AG04450 (cell line): ENCODE results near the gene GPANK1. TPM values are rescaled to one million over a fixed set of nuclear protein-coding genes. Genes with fewer than 3 reads are reported as not detected.
A peak's percentile ranks its signal among the peaks of the same experiment; 100 is the strongest.

ENCODE experiments used
- CTCF ChIA-PET: fragments of 300-600, 350-600 bp; formaldehyde crosslinking; extraction: SDS; loops from one replicate; lab custom pipeline; 2022; ENCODE audit warnings: antibody characterized with exemption, inconsistent platforms; lab: Charles Lee
- POLR2A ChIA-PET: fragments of 350-600 bp; formaldehyde crosslinking; extraction: SDS; loops from one replicate; lab custom pipeline; 2021; ENCODE audit warnings: antibody characterized with exemption, inconsistent platforms; lab: Yijun Ruan, JAX
- DNase-seq: peaks from one replicate; pipeline ENCODE4 v3.0.0-alpha.2; 2011; ENCODE audit warnings: low read depth, low spot score
- H3K27ac ChIP-seq: one replicate; pipeline ENCODE4 v1.5.1; 2012; ENCODE audit warnings: low read depth, low read length, control low read depth
- H3K27me3 ChIP-seq: one replicate; pipeline ENCODE4 v1.6.0; 2012; ENCODE audit warnings: low read length; ENCODE audit not compliant: control insufficient read depth, insufficient read depth
- H3K4me3 ChIP-seq: 2 replicates; pipeline ENCODE4 v1.5.1; 2011; ENCODE audit warnings: mild to moderate bottlenecking, low read depth, low read length, control low read depth
- H3K9me3 ChIP-seq: 2 replicates; pipeline ENCODE4 v1.5.1; 2012; ENCODE audit warnings: low read length; ENCODE audit not compliant: control insufficient read depth, insufficient read depth
- CTCF ChIP-seq: IDR thresholded peaks from 2 replicates; pipeline ENCODE4 v1.5.1; 2011; ENCODE audit warnings: low read depth, low read length, control low read depth, inconsistent platforms
- polyA plus RNA-seq: library from polyadenylated mRNA; depleted of rRNA; stranded (reverse); fragments of >200 nt; gene quantifications from 2 replicates; pipeline ENCODE4 v1.2.3, GENCODE V29; 2011

GPANK1 gene
- polyA plus RNA-seq, 1 experiment = 13.5 TPM

GRCh38 chr6:31706599-31706998 lies 41.8 kb upstream of the GPANK1 start, which contains the start of gene LY6G6F:
Gene LY6G6F, plus strand, starts transcription at chr6:31706866. Its CDS starts 41 bp downstream, at chr6:31706907.
- peaks cover 11% of the 10 kb centered on the region for H3K27me3 ChIP-seq
- DNase-seq = no peak
- no peak within 1 kb of the TSS for H3K27ac ChIP-seq
- POLR2A ChIA-PET = no interaction called here
- H3K4me3 ChIP-seq = no peak within 1 kb of the TSS
- CTCF ChIA-PET = no interaction called here
- H3K9me3 ChIP-seq = no peaks in the 10 kb centered on the region
- TF ChIP-seq CTCF = no peak

GRCh38 chr6:31705931-31706330 lies 41.1 kb upstream of the GPANK1 start:
- no peak for TF ChIP-seq CTCF
- no peak overlapping the region for H3K27ac ChIP-seq
- no peak for DNase-seq
- ChIA-PET CTCF (no interaction called here), POLR2A (no interaction called here)
- no peak overlapping the region for H3K4me3 ChIP-seq
- no peaks in the 10 kb centered on the region for H3K9me3 ChIP-seq
- H3K27me3 ChIP-seq = peaks cover 6% of the 10 kb centered on the region

- Histone ChIP-seq H3K9me3 (no peaks in the 10 kb centered on the region), H3K4me3 (peak within 1 kb of the TSS; percentile 98), H3K27ac (peak within 1 kb of the TSS; percentile 94), H3K27me3 (no peaks in the 10 kb centered on the region)
- POLR2A ChIA-PET = interaction anchor here (0.7 to 2.7 kb wide), 11 partner anchors 8 to 161 kb away, joined by 3 to 9 read pairs (median 5); partner anchors contain the start of genes C6orf47, GPANK1, HSPA1B and LSM2
- TF ChIP-seq CTCF = no peak
- CTCF ChIA-PET = interaction anchor here (1.0 to 2.5 kb wide), 6 partner anchors 10 to 127 kb away, joined by 3 to 12 read pairs (median 6); partner anchors contain the start of gene LSM2
- peak; percentile 95 for DNase-seq
Observed at GRCh38 chr6:31702819-31703716, 38.3 kb upstream of the GPANK1 start, which contains the start of gene ABHD16A. Gene ABHD16A, minus strand, starts transcription at chr6:31703324. Its CDS starts 43 bp downstream, at chr6:31703281.

- peak overlapping the region; percentile 94 for H3K27ac ChIP-seq
- no peaks in the 10 kb centered on the region for H3K27me3 ChIP-seq
- CTCF ChIA-PET = interaction anchor here (1.2 to 2.5 kb wide), 2 partner anchors 10 to 67 kb away, joined by 3 to 11 read pairs; no protein-coding TSS in a partner anchor
- TF ChIP-seq CTCF = no peak
- H3K9me3 ChIP-seq = no peaks in the 10 kb centered on the region
- DNase-seq = no peak
- H3K4me3 ChIP-seq = peak overlapping the region; percentile 98
- POLR2A ChIA-PET = interaction anchor here (0.7 to 2.7 kb wide), 7 partner anchors 7 to 132 kb away, joined by 3 to 9 read pairs (median 5); partner anchors contain the start of genes C6orf47, GPANK1, HSPA1B and LSM2
Observed at GRCh38 chr6:31702405-31702818, 37.6 kb upstream of the GPANK1 start.
